Cardiac muscle cell (in vitro differentiated cells and primary cell): ENCODE results near the gene LHX4. TPM values are rescaled to one million over a fixed set of nuclear protein-coding genes. Genes with fewer than 3 reads are reported as not detected.

Source experiments
- DNase-seq, 2 donors: peaks; one replicate each; pipeline versions ENCODE4 v3.0.0 to v3.0.0-alpha.2; 2010 to 2017; ENCODE audit warnings: low read depth in 1 of 2, low spot score in 1 of 2
- H3K27ac ChIP-seq: fragments of 200-600 bp; sonication (generic); 2 replicates; pipeline ENCODE4 v1.5.1; 2016
- H3K27me3 ChIP-seq: fragments of 200-600 bp; sonication (generic); 2 replicates; pipeline ENCODE4 v1.6.0; 2016; ENCODE audit warnings: control low read depth
- H3K36me3 ChIP-seq: fragments of 200-600 bp; sonication (generic); 2 replicates; pipeline ENCODE4 v1.5.1; 2016; ENCODE audit warnings: control low read depth
- H3K4me1 ChIP-seq: fragments of 200-600 bp; sonication (generic); 2 replicates; pipeline ENCODE4 v1.8.1; 2017; ENCODE audit warnings: low read depth, mild to moderate bottlenecking, mixed run types
- H3K4me3 ChIP-seq: fragments of 200-600 bp; sonication (generic); 2 replicates; pipeline ENCODE4 v1.5.1; 2016; ENCODE audit warnings: mild to moderate bottlenecking
- H3K9me3 ChIP-seq: fragments of 200-600 bp; sonication (generic); 2 replicates; pipeline ENCODE4 v1.5.1; 2017; ENCODE audit warnings: low read depth, mild to moderate bottlenecking, control low read depth
- polyA plus RNA-seq: library from polyadenylated mRNA; unstranded; fragments of >200 nt; fragmentation: Nextera tagmentation; extraction: Ambion mirVana; gene quantifications from 2 replicates; pipeline ENCODE4 v1.2.1, GENCODE V29; 2016
- total RNA-seq: library from RNA; depleted of rRNA; stranded (reverse); fragments of >200 nt; gene quantifications from 2 replicates; pipeline ENCODE4 v1.2.3, GENCODE V29; 2016
- TF ChIP-seq, protein P1 (sequence below): IDR thresholded peaks from 2 replicates; pipeline ENCODE4 v1.5.1; 2012; ENCODE audit warnings: low read depth, mild to moderate bottlenecking, low read length

Gene LHX4
- total and polyA plus RNA-seq, 2 experiments from 2014 or later: 0.20 TPM; not detected in 1

DNA sequence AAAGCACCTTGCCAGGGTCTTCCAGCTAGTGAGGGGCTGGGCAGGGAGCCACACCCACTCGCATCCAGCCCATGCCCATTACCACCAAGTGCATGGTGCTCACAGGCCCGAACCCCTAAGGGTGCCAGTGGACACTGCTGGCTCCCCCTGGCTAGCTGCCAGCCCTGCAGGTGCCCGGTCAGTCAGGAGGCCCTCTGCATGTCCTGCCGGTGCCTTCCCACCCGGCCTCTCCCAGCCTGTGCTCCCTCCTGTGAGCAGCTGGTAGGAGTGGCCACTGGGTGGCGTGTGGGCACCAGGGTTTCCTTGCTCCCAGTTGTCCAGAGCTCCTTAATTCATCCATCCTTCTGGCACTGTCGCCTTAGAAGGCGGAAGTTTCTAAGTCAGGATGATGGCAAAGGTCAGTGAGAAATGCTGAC lies 42.0 kb upstream of the LHX4 start:
- Histone ChIP-seq H3K36me3 (peaks cover 5% of the 10 kb centered on the region), H3K4me3 (no peak overlapping the region)

DNA sequence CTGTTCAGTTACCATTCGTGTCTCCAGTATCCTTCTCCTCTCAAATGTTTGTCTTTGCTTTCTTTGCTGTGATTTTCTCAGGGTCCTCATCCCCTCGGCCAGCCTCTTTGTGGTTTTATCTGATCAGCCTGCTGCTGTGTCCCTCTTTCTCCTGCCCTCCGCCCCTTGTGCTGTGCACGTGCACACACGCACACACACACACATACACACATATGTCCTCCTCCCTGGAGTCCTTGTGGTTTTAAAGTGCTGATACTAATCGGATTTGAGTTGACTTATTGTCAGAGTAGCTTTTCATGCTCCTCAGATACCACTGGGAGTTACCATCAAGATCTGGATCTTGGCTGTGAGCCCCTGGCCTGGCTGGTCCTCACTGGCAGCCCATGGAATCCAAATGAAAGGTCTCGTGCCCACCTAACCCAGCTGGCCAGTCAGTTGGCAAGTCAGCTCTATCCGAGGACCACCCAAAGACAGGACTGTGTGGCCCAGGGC lies 41.3 kb upstream of the LHX4 start:
- no peaks in the 10 kb centered on the region for H3K27me3 ChIP-seq
- H3K36me3 ChIP-seq: peaks cover 5% of the 10 kb centered on the region
- DNase-seq: no peak
- no peak overlapping the region for H3K27ac ChIP-seq
- no peak overlapping the region for H3K4me3 ChIP-seq
- H3K9me3 ChIP-seq: no peaks in the 10 kb centered on the region
- no peaks in the 10 kb centered on the region for H3K4me1 ChIP-seq
- TF ChIP-seq, protein P1, sequence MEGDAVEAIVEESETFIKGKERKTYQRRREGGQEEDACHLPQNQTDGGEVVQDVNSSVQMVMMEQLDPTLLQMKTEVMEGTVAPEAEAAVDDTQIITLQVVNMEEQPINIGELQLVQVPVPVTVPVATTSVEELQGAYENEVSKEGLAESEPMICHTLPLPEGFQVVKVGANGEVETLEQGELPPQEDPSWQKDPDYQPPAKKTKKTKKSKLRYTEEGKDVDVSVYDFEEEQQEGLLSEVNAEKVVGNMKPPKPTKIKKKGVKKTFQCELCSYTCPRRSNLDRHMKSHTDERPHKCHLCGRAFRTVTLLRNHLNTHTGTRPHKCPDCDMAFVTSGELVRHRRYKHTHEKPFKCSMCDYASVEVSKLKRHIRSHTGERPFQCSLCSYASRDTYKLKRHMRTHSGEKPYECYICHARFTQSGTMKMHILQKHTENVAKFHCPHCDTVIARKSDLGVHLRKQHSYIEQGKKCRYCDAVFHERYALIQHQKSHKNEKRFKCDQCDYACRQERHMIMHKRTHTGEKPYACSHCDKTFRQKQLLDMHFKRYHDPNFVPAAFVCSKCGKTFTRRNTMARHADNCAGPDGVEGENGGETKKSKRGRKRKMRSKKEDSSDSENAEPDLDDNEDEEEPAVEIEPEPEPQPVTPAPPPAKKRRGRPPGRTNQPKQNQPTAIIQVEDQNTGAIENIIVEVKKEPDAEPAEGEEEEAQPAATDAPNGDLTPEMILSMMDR: no peak

More for the DNA sequence above, 42.0 kb upstream of the LHX4 start:
- DNase-seq: peak; percentile 66 to 73
- no peaks in the 10 kb centered on the region for H3K27me3 ChIP-seq
- no peaks in the 10 kb centered on the region for H3K9me3 ChIP-seq
- H3K4me1 ChIP-seq: no peaks in the 10 kb centered on the region
- TF ChIP-seq, protein P1: peak; percentile 74
- no peak overlapping the region for H3K27ac ChIP-seq

DNA sequence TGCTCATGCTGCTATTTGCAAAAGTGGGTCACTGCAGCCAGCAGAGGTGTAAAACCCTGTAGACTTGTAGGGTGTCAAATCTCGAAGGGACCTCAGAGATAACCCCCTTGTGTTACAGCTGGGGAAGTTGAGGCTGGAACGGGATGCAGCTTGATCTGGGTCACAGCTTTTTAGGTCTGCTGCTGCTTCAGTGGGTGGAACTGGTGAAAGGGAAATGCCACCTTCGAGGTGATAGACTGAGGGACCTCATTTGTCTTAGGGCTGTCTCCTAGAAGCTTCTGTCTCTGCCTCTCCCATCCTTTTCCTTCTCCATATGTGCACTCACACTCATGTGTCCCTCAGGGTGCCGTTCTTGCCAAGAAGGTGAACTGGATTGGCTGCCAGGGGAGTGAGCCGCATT lies 40.0 kb upstream of the LHX4 start:
- Histone ChIP-seq H3K27me3 (no peaks in the 10 kb centered on the region), H3K27ac (no peak overlapping the region), H3K4me1 (no peaks in the 10 kb centered on the region), H3K4me3 (no peak overlapping the region), H3K36me3 (peaks cover 5% of the 10 kb centered on the region), H3K9me3 (no peaks in the 10 kb centered on the region)
- TF ChIP-seq, protein P1: no peak
- DNase-seq: no peak

DNA sequence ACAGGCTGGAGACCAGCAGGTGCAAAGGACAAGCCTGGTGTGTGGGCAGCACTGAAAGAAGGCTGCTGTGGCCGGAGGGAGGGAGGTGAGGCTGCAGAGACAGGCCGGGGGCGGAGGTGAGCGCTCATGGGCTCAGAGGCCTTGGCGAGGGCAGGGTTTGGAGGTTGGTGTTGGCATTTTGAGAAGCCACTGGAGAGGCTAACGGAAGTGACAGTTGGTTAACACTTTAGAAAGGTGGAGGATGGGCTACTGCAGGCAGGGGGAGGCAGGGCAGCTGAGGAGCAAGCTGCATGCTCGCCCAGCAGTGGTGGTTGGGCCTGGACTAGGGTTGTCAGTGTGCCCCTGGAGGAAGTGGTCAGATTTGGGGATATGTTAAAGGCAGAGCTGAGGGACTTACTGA lies 37.9 kb upstream of the LHX4 start:
- TF ChIP-seq, protein P1: no peak
- Histone ChIP-seq H3K36me3 (peaks cover 5% of the 10 kb centered on the region), H3K4me3 (no peak overlapping the region), H3K27me3 (no peaks in the 10 kb centered on the region), H3K4me1 (no peaks in the 10 kb centered on the region), H3K27ac (no peak overlapping the region), H3K9me3 (no peaks in the 10 kb centered on the region)
- DNase-seq: no peak

DNA sequence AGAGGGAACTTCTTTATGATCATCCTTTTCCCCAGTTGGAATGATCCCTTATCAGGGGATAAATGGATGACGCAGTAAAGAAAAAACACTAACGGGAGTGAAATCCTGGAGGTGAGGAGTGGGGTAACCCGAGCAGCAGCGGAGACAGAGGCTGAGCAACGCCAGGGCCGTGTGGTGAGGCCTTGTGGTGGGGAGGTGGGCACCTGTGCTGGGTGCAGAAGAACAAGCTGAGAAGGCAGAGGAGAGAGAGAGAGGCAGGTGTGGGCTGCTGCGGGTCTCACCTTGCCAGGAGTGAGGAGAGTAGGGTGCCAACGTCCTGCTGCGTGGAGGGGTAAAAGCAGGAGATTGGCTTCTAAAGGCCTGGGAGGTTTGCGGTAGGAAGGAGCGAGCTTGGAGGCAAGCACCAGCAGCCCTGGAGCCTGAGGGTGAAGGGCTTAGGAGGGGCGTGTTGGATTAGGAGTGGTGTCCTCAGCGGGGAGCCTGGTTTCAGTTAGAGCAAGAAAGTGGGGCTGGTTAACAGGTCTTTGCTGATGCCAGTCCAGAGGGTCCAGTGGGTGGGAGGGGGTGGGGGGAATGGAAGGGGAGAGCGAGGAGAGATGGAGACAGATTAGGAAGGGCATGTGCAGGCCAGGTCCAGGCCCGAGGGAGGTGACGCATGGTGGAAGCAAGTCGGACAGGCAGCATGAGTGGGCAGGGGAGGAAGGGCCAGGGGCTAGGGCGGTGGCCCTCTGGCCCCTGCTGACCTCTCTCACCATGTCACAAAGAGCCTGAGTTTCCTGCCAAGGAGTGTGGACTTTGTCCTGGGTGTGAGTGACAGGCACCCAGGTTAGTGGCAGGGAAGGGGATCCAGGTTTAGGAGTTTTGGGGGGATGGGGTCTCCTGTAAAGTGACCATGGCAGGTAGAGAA lies 36.7 kb upstream of the LHX4 start:
- Histone ChIP-seq H3K4me1 (no peaks in the 10 kb centered on the region), H3K27me3 (no peaks in the 10 kb centered on the region), H3K27ac (no peak overlapping the region), H3K9me3 (no peaks in the 10 kb centered on the region), H3K4me3 (no peak overlapping the region), H3K36me3 (peaks cover 5% of the 10 kb centered on the region)
- TF ChIP-seq, protein P1: no peak
- no peak for DNase-seq
